Measurements from ENCODE around the gene AMT. TPM values are rescaled to one million over a fixed set of nuclear protein-coding genes. Genes with fewer than 3 reads are reported as not detected.

The AMT gene
- total and polyA plus RNA-seq, 2 experiments from 2014 or later, result 19.0 to 39.7 TPM

GRCh38 chr3:49414753-49415152 lies 7.5 kb downstream of the AMT start:
- Histone ChIP-seq H3K36me3 (replicated peaks; ENCODE audit: insufficient read depth, low read depth) (no peaks in the 10 kb centered on the region), H3K4me2 (no peak overlapping the region), H2AFZ (no peak overlapping the region), H3K9me3 (ENCODE audit: low read depth) (no peaks in the 10 kb centered on the region), H3K27me3 (no peaks in the 10 kb centered on the region), H3K4me3 (no peak overlapping the region), H3K4me1 (ENCODE audit: insufficient read depth) (peaks cover 14% of the 10 kb centered on the region), H3K9me2 (replicated peaks; ENCODE audit: insufficient read depth) (no peaks in the 10 kb centered on the region), H4K20me1 (ENCODE audit: insufficient read depth, poor library complexity, severe bottlenecking) (peaks cover 14% of the 10 kb centered on the region), H3K27ac (no peak overlapping the region), H3K79me2 (peaks cover 37% of the 10 kb centered on the region)
- TF ChIP-seq CTCF (IDR thresholded peaks at IDR 0.05; ENCODE audit: poor library complexity) (no peak), EZH2phosphoT487 (IDR thresholded peaks at IDR 0.05; ENCODE audit: low read depth, severe bottlenecking, unreplicated experiment) (no peak), EZH2 (IDR thresholded peaks at IDR 0.05; ENCODE audit: borderline replicate concordance) (no peak)
- DNase-seq (ENCODE audit: low spot score), result no peak
- 89% methylated on average over 2 of the region's 2 CpGs for WGBS (ENCODE audit: low lambda C conversion rate, missing lambda C conversion rate)

- H3K9me3 ChIP-seq (ENCODE audit: low read depth), result no peaks in the 10 kb centered on the region
- no peaks in the 10 kb centered on the region for H3K27me3 ChIP-seq
- no peak for TF ChIP-seq EZH2phosphoT487 (IDR thresholded peaks at IDR 0.05; ENCODE audit: low read depth, severe bottlenecking, unreplicated experiment)
- no peak for TF ChIP-seq EZH2 (IDR thresholded peaks at IDR 0.05; ENCODE audit: borderline replicate concordance)
- no peak for TF ChIP-seq CTCF (IDR thresholded peaks at IDR 0.05; ENCODE audit: poor library complexity)
- peaks cover 20% of the 10 kb centered on the region for H3K4me1 ChIP-seq (ENCODE audit: insufficient read depth)
- no peak overlapping the region for H2AFZ ChIP-seq
- H3K79me2 ChIP-seq, result peaks cover 51% of the 10 kb centered on the region
- H3K9me2 ChIP-seq (replicated peaks; ENCODE audit: insufficient read depth), result no peaks in the 10 kb centered on the region
- H3K36me3 ChIP-seq (replicated peaks; ENCODE audit: insufficient read depth, low read depth), result no peaks in the 10 kb centered on the region
- H3K27ac ChIP-seq, result no peak overlapping the region
- H4K20me1 ChIP-seq (ENCODE audit: insufficient read depth, poor library complexity, severe bottlenecking), result peaks cover 28% of the 10 kb centered on the region
- peak overlapping the region; percentile 89 for H3K4me2 ChIP-seq
- H3K4me3 ChIP-seq, result no peak overlapping the region
- 92% methylated on average over 6 of the region's 6 CpGs for WGBS (ENCODE audit: low lambda C conversion rate, missing lambda C conversion rate)
- no peak for DNase-seq (ENCODE audit: low spot score)
These were observed 8.9 kb downstream of the AMT start for GRCh38 chr3:49413338-49413734.

GRCh38 chr3:49412632-49413337 lies 9.5 kb downstream of the AMT start:
- peaks cover 20% of the 10 kb centered on the region for H3K4me1 ChIP-seq (ENCODE audit: insufficient read depth)
- H2AFZ ChIP-seq, result peak overlapping the region; percentile 37
- no peaks in the 10 kb centered on the region for H3K36me3 ChIP-seq (replicated peaks; ENCODE audit: insufficient read depth, low read depth)
- no peaks in the 10 kb centered on the region for H3K9me3 ChIP-seq (ENCODE audit: low read depth)
- H3K4me2 ChIP-seq, result peak overlapping the region; percentile 89
- WGBS (ENCODE audit: low lambda C conversion rate, missing lambda C conversion rate), result 37% methylated on average over 16 of the region's 16 CpGs
- TF ChIP-seq EZH2 (IDR thresholded peaks at IDR 0.05; ENCODE audit: borderline replicate concordance) (no peak), EZH2phosphoT487 (IDR thresholded peaks at IDR 0.05; ENCODE audit: low read depth, severe bottlenecking, unreplicated experiment) (no peak), CTCF (IDR thresholded peaks at IDR 0.05; ENCODE audit: poor library complexity) (no peak)
- H4K20me1 ChIP-seq (ENCODE audit: insufficient read depth, poor library complexity, severe bottlenecking), result peaks cover 34% of the 10 kb centered on the region
- no peaks in the 10 kb centered on the region for H3K27me3 ChIP-seq
- H3K9me2 ChIP-seq (replicated peaks; ENCODE audit: insufficient read depth), result no peaks in the 10 kb centered on the region
- peak overlapping the region; percentile 26 for H3K4me3 ChIP-seq
- no peak for DNase-seq (ENCODE audit: low spot score)
- peaks cover 56% of the 10 kb centered on the region for H3K79me2 ChIP-seq
- peak overlapping the region; percentile 80 for H3K27ac ChIP-seq

Data from hepatocyte (in vitro differentiated cells).